ENCODE data around the gene PRR9.
"Not testable (repeated sequence)": the region's sequence is repeated elsewhere in the genome, so short reads cannot be mapped to it uniquely, and the experiment has no call there.

The PRR9 gene, protein sequence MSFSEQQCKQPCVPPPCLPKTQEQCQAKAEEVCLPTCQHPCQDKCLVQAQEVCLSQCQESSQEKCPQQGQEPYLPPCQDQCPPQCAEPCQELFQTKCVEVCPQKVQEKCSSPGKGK

GRCh38 chr1:153217212-153217611 is at the start of gene PRR9:
Gene PRR9 (plus strand): TSS chr1:153217584. CDS start chr1:153218145, 561 bp downstream.
- no peak for DNase-seq

- DNase-seq, result no peak
Measured at GRCh38 chr1:153168686-153169085, 48.7 kb upstream of the PRR9 start.

DNA sequence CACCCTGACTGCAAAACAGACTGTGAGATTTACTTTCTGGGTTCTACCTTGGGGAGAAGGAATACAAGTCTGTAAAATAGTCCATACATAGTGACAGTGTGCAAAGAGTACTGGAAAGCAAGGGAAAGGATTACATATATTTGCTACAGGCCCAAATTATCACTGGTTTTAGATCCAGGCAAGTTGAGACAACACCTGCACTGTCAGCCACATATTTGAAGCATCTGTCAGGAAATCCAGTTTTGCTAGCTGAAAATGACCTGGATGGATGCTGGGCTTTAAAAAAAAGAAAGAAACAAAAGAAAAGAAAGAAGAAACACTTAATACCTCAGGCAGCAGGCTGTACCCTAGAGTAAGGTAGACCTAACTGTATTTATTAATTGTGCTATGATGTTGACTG is 42.8 kb upstream of the PRR9 start:
- DNase-seq, result no peak

DNA sequence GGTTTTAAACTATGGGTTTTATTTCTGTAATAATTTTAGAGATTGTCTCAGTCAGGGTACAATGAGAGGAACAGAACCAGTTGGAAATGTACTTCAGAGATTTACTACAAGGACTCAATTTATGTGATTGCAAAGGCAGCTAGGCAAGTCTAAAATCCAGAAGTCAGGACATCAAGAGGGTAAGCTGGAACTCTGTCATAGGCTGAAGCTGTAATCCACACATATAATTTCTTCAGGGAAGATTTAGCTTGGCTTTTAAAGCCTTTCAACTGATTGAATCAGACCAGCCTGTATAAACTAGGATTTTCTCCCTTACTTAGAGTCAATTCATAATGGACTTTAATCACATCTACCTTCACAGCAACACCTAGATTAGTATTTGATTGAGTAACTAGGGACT is 38.5 kb upstream of the PRR9 start:
- no peak for DNase-seq

DNA sequence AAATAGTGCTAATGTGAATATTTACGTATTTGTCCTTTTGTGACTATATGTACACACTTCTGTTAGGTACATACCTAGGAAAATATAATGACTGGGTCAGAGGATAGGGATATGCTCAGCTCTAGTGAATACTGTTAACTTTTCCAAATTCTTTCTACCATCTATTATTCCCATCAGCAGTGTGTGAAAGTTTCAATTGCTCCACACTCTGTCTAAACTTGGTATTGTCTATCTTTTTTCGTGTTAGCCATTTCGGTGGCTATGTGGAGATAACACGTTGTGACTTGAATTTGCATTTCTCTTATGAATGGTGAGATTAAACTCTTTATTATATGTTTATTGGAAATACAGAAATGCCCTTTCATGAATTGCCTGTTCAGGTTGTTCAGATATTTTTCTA is 36.8 kb upstream of the PRR9 start:
- DNase-seq, result no peak

- not testable (repeated sequence) for DNase-seq
Measured at GRCh38 chr1:153188301-153188700, 29.1 kb upstream of the PRR9 start.

GRCh38 chr1:153190373-153190772 is 27.0 kb upstream of the PRR9 start:
- no peak for DNase-seq

- no peak for DNase-seq
Measured at GRCh38 chr1:153192697-153193096, 24.7 kb upstream of the PRR9 start.

DNA sequence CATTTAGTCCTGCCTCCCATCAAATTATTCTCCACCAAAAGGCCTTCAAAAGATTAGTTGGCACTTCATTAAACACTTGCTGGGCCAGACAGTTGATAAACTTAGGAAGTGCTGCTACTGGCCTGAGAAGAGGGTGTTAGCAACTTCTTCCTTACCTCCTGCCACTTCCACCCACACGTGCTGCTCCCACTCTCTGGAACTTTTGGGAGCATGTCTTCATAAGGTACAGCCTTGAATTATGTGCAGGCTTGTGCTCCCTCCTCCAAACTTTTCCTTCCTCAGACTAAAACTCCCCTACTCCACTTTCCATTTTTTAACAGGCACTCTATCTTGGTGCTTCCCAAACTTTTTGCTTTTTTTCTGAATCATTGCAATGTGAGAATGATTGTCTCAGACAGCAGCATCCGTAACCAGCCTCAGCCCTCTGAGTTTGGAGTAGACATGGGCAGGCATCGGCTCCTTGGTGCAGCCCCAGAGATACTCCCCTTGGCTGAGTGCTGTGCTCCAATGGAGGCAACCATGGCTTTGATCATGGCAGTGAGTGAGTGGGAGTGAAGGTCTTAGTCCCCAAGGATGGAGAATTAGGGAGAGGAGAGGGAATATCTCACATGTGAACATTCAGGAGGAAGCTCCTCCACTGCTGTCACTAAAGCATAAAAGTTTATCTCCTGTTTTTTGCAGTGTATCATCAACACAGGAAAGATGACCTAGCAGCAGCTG is 22.9 kb upstream of the PRR9 start:
- DNase-seq, result no peak

- DNase-seq, result no peak
Measured at GRCh38 chr1:153195216-153195615, 22.2 kb upstream of the PRR9 start.

DNA sequence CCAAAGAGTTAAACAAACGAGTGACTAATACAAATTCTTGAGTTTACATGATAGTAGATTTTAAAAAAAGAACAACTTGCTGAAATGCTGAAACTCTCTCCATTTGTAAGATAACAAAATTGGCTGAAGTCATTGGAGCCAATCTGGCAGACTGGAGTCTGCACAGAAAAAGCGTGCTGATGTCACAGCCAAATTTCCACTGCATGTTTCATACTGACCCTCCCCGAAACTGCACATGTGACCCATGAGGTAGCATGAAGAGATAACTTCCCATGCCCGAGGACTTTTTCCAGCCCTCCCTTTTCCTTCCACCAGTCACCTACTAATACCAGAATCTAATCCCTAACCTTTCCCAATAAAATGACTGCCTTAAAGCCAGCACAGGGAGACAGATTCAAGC is 15.4 kb upstream of the PRR9 start:
- DNase-seq, result no peak

- no peak for DNase-seq
Measured at GRCh38 chr1:153203130-153203529, 14.3 kb upstream of the PRR9 start, which contains the start of gene LELP1. Gene LELP1 (plus strand): TSS chr1:153203430. CDS start chr1:153204708, 1,278 bp downstream.

DNA sequence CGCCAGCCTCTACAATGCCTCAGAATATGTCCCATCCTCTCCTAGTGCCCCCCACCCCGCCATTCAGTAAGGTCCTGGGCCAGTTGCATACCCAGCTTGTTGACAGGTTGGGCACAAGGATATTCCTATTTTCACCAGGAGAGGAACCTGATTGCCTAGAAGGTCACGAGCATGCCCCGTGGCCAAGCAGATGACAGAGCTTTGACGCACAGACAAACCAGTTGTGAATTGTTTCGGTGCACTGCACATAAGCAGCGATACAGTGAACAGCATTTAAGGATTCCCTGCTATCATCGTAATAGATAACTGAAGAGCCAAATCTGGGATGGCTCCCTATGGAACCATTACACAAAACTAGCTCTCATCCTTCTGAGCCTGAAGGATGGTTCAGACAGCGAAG is 10.8 kb upstream of the PRR9 start:
- DNase-seq, result no peak

- DNase-seq, result no peak
Measured at GRCh38 chr1:153210206-153210605, 7.2 kb upstream of the PRR9 start.

- DNase-seq, result no peak
Measured at GRCh38 chr1:153212201-153212600, 5.2 kb upstream of the PRR9 start.

DNA sequence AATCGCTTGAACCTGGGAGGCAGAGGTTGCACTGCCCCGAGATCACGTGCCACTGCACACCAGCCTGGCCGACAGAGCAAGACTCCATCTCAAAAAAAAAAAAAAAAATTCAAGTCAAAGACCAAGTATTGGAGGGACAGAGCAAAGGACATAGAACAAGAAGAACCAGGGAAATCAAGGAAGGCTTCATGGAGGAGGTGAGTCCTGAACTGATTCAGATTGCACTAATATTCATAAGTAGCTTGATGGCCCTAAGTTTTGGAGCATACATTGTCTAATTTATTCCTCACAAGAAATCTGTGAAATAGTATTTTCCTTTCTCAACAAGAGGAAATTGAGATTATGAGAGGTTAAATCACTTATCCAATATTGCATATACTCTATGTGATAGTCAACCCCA is 3.9 kb upstream of the PRR9 start:
- no peak for DNase-seq

- DNase-seq, result no peak
Measured at GRCh38 chr1:153217744-153218416, 496 bp downstream of the PRR9 start.

GRCh38 chr1:153220606-153221303 is 3.4 kb downstream of the PRR9 start:
- DNase-seq, result no peak

GRCh38 chr1:153223040-153223891 is 5.9 kb downstream of the PRR9 start:
- peak; percentile 41 for DNase-seq

- no peak for DNase-seq
Measured at GRCh38 chr1:153227810-153228209, 10.4 kb downstream of the PRR9 start.

DNA sequence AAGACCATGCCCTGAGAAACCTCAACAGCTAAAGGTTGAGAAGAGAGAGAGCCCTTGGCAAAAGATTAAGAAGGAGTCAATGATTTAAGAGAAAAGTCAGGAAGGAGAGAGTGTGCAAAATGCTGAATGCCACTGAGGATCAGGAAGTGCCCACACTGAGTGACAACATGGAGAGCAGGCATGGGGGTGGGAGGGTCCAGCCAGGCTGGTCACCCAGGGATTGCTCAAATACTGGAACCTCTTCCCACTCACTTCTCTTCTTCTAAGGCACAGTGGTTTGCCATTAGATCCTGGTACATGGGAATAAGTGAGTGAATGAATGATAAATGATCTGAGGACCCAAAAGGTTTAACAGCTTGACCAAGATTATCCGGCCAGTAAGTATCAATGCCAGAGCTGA is 11.1 kb downstream of the PRR9 start:
- no peak for DNase-seq

DNA sequence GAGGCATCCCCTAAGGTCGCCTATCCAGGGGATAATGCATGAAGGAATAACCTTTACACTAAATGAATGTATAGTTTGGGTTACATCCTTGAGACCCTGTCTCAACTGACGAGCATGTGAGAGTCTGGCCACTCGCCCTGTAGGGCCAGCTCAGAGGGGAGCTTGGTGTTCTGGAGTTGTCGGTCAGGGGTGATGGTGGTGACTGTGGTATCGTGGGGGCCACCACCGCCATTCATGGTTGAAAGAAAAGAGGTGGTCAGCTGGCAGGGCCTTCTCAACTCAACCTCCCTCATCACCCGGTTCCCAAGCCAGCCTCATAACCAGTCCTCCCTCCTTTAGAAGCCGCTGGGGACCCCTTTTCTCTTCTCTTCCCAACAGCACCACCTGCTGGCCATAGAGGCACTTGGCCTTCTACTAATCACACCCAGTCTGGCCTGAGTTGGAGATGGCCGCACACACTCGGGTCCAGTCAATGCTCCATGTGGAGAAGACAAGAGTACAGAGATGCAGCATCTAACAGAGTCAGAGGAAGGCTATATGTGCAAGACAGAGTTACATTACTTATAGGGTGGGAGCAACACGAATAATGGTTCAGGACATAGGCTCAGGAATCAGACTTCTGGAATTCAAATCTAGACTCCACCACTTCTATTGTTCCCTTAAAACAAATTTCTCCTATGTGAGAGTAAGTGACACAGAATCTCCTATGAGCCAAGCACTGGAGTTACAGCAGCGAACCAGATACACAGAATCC is 11.9 kb downstream of the PRR9 start:
- not testable (repeated sequence) for DNase-seq

Measured in right hindlimb (tissue), 1 donor.